Stimulated activated naive CD4-positive, alpha-beta T cell (primary cell): ENCODE measurements around the gene PRTN3.

Experiments used
- DNase-seq, 6 experiments: peaks; one replicate each; lab custom pipeline; 2025; lab: John Stamatoyannopoulos, UW

PRTN3 gene

DNA sequence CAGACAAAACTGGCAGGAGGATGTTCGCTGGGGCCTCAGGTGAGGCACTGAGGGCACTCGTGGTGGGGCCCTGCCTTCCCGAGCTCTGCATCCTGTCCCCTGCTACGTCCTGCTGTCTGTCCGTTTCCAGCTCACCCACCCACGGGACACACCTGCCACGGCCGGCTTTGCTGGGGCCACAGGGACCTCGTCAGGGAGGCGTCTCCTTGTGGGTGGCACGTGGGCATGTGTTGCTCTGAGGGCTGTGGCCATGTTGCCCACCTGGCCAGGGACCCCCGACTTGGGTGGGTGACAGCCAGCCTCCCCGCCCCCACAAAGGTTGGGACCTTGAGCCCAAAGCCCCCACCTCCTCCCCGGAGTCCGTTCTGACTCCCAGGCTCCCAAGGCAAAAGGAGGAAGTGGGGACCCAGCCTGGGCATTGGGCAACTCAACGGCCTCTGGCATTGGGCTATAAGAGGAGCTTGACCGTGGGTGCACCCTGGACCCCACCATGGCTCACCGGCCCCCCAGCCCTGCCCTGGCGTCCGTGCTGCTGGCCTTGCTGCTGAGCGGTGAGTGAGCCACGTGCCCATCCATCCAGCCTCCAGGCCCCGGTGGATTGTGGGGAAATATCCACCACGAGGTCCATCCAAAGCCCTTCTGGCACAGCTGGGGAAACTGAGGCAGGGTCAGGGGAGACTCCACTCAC, at the start of gene PRTN3:
TSS of gene PRTN3 (plus strand) at position 481 of the 688 bp plus-strand sequence. CDS start at position 491, 10 bp downstream.
- DNase-seq, result no peak

- DNase-seq, result no peak
Measured at GRCh38 chr19:791007-791566, 49.7 kb upstream of the PRTN3 start.

DNA sequence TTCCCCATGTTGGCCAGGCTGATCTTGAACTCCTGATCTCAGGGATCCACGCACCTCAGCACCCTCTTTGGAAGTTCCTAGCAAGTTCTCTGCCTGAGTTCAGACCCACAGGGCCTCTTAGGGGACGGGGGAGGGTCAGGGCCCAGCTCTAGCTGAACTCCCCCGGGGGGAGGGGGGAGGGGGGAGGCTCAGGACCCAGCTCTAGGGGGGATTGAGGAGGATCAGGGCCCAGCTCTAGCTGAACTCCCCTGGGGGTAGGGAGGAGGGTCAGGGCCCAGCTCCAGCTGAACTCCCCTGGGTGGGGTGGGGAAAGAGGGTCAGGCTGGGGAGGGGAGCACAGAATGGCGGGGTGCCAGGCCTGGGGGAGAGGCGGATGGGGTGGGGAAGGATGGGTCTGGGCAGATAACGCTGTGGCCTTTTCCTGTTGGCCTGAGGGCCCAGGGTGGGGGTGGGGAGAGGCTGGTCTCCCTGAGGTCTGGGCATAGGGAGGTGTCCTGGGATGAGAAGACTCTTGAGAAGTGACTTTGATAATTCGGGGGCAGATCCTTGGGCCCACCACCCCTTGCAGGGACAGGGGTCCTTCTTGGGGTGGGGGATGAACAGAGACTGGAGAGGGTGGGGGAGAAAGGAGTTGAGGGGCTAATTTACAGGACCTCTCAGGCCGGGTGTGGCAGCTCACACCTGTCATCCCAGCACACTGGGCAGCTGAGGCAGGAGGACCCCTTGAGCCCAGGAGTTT, 49.1 kb upstream of the PRTN3 start:
- no peak for DNase-seq

- DNase-seq, result no peak
Measured at GRCh38 chr19:792306-792885, 48.4 kb upstream of the PRTN3 start.

- no peak for DNase-seq
Measured at GRCh38 chr19:793806-794205, 47.0 kb upstream of the PRTN3 start.

- DNase-seq, result no peak
Measured at GRCh38 chr19:795073-795611, 45.7 kb upstream of the PRTN3 start.

DNA sequence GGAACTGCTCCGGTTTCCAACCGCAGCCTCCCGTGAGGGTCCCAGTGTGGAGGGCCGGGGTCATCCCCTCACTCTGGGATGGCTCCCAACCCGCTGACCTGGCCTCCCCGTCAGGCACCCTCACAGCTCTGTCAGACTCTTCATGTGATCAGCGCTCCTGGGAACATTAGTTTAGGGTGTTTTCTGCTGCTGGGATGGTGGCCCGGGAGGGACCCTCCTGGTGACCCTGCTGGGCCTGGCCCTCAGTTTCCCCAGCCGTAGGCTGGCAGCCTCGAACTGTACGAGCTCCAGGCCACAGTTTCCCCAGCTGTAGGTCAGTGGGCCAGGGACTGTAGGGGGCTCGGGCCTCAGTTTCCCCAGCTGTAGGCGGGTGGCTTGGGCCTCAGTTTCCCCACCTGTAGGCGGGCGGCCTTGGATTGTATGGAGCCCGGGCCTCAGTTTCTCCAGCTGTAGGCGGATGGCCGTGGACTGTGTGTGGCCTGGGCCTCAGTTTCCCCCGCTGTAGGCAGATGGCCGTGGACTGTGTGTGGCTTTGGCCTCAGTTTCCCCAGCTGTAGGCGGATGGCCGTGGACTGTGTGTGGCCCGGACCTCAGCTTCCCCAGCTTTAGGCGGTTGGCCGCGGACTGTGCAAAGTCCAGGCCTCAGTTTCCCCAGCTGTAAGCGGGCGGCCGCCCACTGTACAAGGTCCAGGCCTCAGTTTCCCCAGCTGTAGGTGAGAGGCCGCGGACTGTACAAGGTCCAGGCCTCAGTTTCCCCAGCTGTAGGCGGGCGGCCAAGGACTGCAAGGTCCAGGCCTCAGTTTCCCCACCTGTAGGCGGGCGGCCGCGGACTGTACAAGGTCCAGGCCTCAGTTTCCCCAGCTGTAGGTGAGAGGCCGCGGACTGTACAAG, 44.9 kb upstream of the PRTN3 start:
- no peak for DNase-seq

DNA sequence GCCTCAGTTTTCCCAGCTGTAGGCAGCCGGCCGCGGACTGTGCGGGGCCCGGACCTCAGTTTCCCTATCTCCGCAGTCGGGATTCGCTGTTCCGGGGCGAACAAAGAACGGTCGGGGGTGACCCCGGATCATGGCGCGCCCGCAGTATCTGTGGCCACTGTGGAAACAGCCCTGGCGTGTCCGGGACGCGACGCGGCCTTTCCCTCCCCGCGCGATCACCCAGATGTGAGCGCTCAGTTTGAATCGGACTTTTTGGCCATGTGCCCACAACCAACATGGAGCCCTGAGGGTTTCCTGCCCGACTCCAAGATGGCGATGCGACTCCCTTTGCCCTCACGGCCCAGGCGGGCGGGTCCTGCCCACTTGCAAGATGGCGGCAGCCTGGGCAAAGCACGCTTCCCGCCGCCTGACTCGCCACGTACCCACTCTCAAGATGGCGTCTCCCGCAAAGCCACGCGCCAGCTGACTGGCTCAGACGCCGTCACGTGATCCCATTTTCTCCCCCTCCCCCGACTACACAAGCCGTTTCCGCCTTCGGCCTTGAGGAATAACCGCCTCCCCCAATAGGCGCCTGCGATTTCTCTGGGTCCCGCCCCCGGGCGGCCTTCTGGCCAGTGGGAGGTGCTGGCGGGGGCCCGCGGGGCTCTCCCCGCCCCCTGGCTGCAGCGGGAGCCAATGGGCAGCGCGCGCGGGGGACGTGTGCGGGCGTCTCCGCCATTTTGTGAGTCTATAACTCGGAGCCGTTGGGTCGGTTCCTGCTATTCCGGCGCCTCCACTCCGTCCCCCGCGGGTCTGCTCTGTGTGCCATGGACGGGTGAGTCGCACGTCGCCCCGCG, 43.9 kb upstream of the PRTN3 start, which contains the start of gene PTBP1:
TSS of gene PTBP1 (plus strand) at position 761 of the 836 bp plus-strand sequence. CDS start at position 807, 46 bp downstream.
- peak; percentile 95 to 100 (median 100) for DNase-seq

- DNase-seq, result peak; percentile 76 to 91 (median 79)
Measured at GRCh38 chr19:797528-798414, 43.0 kb upstream of the PRTN3 start.

- peak in 2 of 6 experiments; percentile 55 to 59 for DNase-seq
Measured at GRCh38 chr19:798415-799075, 42.3 kb upstream of the PRTN3 start.

GRCh38 chr19:799076-799881, 41.5 kb upstream of the PRTN3 start:
- DNase-seq, result peak in 1 of 6 experiments; percentile 53

DNA sequence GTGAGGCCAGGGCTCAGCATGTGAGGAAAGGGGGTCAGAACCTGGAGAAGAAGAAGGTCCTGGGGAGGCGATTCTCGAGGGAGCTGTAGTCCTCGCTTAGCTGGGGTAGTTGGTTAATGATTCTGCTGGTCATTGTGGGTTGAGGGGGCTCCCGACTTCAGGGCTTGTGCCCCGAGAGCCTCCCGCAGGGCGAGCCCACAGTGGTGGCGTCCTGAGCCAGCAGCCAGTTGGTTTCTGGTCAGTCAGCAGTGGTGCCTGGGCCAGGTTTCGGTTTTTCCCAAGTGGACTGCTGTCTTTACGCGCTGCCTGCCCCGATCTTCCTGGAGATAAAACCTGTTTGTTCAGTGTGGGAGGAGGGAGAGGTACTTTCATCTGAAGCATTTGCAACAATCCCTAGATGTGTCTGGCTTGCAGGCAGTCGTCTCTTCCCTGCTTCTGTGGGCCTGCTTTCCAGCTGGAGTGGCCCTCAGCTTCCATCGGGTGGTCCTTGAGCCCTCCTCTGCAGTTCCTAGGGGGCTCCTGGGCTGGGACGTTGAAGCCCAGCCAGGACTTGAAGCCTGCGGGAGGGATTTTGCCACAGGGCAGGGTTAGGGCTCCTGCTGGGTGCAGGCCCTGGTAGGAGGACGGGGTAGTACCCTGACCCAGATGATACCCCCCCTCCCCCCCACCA, 40.3 kb upstream of the PRTN3 start:
- no peak for DNase-seq

GRCh38 chr19:801030-801860, 39.6 kb upstream of the PRTN3 start:
- DNase-seq, result peak in 2 of 6 experiments; percentile 23 to 29

DNA sequence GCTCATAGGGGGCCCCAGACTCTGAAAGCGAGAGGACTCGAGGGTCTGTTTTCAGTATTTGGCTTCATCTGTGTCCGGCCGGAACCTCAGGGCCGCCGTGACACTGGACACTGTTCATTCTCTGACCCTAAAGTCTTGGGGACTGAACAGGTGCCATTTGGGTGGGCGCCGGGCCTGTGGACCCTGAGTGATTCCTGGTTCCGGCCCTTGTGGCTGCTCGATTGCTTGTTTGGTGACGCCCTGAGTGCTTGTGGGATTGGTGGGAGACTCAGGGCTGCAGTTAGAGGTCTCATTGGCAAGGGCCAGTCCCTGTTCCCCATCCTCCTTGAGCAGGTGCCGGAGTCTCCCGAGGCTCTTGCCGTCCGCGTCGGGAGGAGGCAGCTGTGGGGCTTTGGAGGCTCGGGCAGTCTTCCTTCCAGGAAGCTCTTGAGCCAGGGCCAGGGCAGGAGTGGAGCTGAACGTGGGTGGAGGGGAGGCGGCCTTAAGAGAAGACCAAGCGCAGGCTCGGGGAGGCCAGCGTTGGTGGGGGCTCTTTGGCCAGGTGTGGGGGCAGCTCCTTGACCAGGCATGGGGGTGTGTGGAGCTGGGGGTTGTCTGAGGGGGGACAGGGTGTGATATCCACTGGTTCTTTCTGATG, 38.8 kb upstream of the PRTN3 start:
- DNase-seq, result no peak

DNA sequence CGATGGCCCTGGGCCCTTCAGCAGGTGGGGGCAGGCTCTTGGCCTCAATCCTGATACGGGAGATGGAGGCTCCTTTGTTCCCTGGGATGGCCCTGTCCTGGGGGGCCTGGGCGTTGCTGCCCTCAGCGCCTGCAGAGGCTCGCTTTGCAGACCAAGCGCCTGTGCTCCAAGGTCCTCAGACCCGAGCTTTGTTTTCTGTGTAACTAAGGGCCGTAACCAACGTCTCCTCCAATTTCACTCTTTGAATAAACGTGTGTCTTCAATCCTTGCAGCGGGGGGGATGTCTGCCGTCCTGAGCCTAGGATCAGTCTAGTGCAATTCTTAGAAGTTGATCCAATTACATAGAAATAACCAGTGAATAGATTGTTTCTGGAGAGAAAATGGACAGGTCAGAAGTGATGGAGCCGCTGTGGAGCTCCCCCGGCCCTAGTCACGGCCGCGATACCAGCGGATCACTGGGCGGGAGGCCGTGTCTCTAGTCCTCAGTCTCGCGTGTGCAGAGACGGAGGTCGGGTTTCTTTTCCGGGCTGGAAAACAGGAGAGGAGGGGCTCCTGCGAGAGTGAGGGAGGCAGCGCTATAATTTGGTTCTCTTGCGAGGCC, 38.2 kb upstream of the PRTN3 start:
- DNase-seq, result no peak
